Spleen (tissue), 7 donors: ENCODE results near the gene PAM.

Source experiments
- CTCF ChIP-seq, 11 experiments: fragments of 200-600 bp in 7 of 11; fragments of 450-650 bp in 4 of 11; sonication (generic) in 4 of 11; IDR thresholded peaks in 8 of 11; conservative IDR thresholded peaks in 3 of 11; 1 replicate in 7 of 11; 2 replicates in 4 of 11; pipeline versions ENCODE4 v1.4.0 to v1.8.0; 2016 to 2021; ENCODE audit warnings: antibody characterized with exemption in 11 of 11, inconsistent platforms in 4 of 11, mild to moderate bottlenecking in 1 of 11
- POLR2A ChIP-seq, 3 donors: fragments of 450-650 bp; IDR thresholded peaks; one replicate each; pipeline ENCODE4 v1.5.1; 2017; ENCODE audit warnings: antibody characterized with exemption in 3 of 3, mild to moderate bottlenecking in 1 of 3
- POLR2AphosphoS5 ChIP-seq, 3 donors: sonication (generic); formaldehyde crosslinking; IDR thresholded peaks; one replicate each; pipeline ENCODE4 v1.5.1; 2017; ENCODE audit warnings: antibody characterized with exemption in 3 of 3
- donor health status: DM: no; HTN: no; CAD: no; lungs with moderate emphysema.
- donor health status: DM: no; HTN: no; CAD: no.
- donor health status: DM: no; HTN: no; CAD: no.

GRCh38 chr5:102719886-102720285 lies 35.2 kb upstream of the PAM start:
- TF ChIP-seq CTCF (IDR thresholded peaks at IDR 0.05 in 8 of 11, conservative IDR thresholded peaks at IDR 0.05 in 3 of 11) (no peak), POLR2A (IDR thresholded peaks at IDR 0.05) (no peak), POLR2AphosphoS5 (IDR thresholded peaks at IDR 0.05) (no peak)
